HepG2 (cell line): ENCODE data around the gene IFT22. TPM values are rescaled to one million over a fixed set of nuclear protein-coding genes. Genes with fewer than 3 reads are reported as not detected.

ENCODE experiments used
- ARHGAP35 ChIP-seq: sonication (generic); formaldehyde crosslinking; IDR thresholded peaks from 2 replicates; pipeline ENCODE4 v1.9.0; 2022; ENCODE audit warnings: mild to moderate bottlenecking, inconsistent platforms, moderate library complexity, missing genetic modification reagents, borderline replicate concordance
- ATF2 ChIP-seq: sonication (generic); formaldehyde crosslinking; IDR thresholded peaks from 2 replicates; pipeline ENCODE4 v1.4.0; 2020; ENCODE audit warnings: missing genetic modification reagents
- FOXJ3 ChIP-seq: sonication (generic); formaldehyde crosslinking; IDR thresholded peaks from 2 replicates; pipeline ENCODE4 v1.4.0; 2020; ENCODE audit warnings: missing genetic modification reagents, mild to moderate bottlenecking, borderline replicate concordance
- HNRNPUL1 ChIP-seq: fragments of 200-400 bp; formaldehyde crosslinking; IDR thresholded peaks from 2 replicates; pipeline ENCODE4 v1.6.1; 2017; ENCODE audit warnings: low read depth, mild to moderate bottlenecking, low read length, moderate library complexity
- HOXA3 ChIP-seq: sonication (generic); formaldehyde crosslinking; IDR thresholded peaks from 2 replicates; pipeline ENCODE4 v1.5.0; 2020; ENCODE audit warnings: missing genetic modification reagents
- MZF1 ChIP-seq: sonication (generic); formaldehyde crosslinking; IDR thresholded peaks from 2 replicates; pipeline ENCODE4 v1.8.1; 2023; ENCODE audit warnings: mild to moderate bottlenecking, missing genetic modification reagents, borderline replicate concordance
- NCOA2 ChIP-seq: sonication (generic); formaldehyde crosslinking; IDR thresholded peaks from 2 replicates; pipeline ENCODE4 v1.8.0; 2022; ENCODE audit warnings: inconsistent platforms
- NR0B2 ChIP-seq: sonication (generic); formaldehyde crosslinking; IDR thresholded peaks from 2 replicates; pipeline ENCODE4 v1.4.0; 2020; ENCODE audit warnings: mild to moderate bottlenecking, missing genetic modification reagents
- PCBP1 ChIP-seq: fragments of 200-400 bp; formaldehyde crosslinking; IDR thresholded peaks from 2 replicates; pipeline ENCODE4 v1.6.1; 2017; ENCODE audit warnings: mild to moderate bottlenecking, low read depth, low read length, borderline replicate concordance
- SALL2 ChIP-seq: sonication (generic); formaldehyde crosslinking; IDR thresholded peaks from 2 replicates; pipeline ENCODE4 v1.8.1; 2023; ENCODE audit warnings: mild to moderate bottlenecking, missing genetic modification reagents, inconsistent platforms
- SIX1 ChIP-seq: sonication (generic); formaldehyde crosslinking; IDR thresholded peaks from 2 replicates; pipeline ENCODE4 v1.4.0; 2020; ENCODE audit warnings: missing genetic modification reagents, borderline replicate concordance
- SKI ChIP-seq: fragments of 450-650 bp; IDR thresholded peaks from one replicate; pipeline ENCODE4 v1.6.1; 2018; ENCODE audit warnings: mild to moderate bottlenecking; ENCODE audit not compliant: partially characterized antibody
- SMC3 ChIP-seq: IDR thresholded peaks from 2 replicates; pipeline ENCODE4 v1.6.1; 2011; ENCODE audit warnings: low read length, improper control_type of control experiment
- SNAPC5 ChIP-seq: sonication (generic); formaldehyde crosslinking; IDR thresholded peaks from 2 replicates; pipeline ENCODE4 v1.8.1; 2023; ENCODE audit warnings: mild to moderate bottlenecking, missing genetic modification reagents, borderline replicate concordance
- THYN1 ChIP-seq: sonication (generic); formaldehyde crosslinking; IDR thresholded peaks from 2 replicates; pipeline ENCODE4 v1.8.1; 2023; ENCODE audit warnings: low read depth, mild to moderate bottlenecking, moderate library complexity, missing genetic modification reagents, borderline replicate concordance
- XBP1 ChIP-seq: sonication (generic); formaldehyde crosslinking; IDR thresholded peaks from 2 replicates; pipeline ENCODE4 v1.5.0; 2020; ENCODE audit warnings: missing genetic modification reagents
- ZNF24 ChIP-seq: fragments of 450-650 bp; IDR thresholded peaks from 2 replicates; pipeline ENCODE4 v1.6.1; 2017; ENCODE audit warnings: antibody characterized with exemption, mild to moderate bottlenecking
- ZNF766 ChIP-seq: sonication (generic); formaldehyde crosslinking; IDR thresholded peaks from 2 replicates; pipeline ENCODE4 v1.5.0; 2020; ENCODE audit warnings: missing genetic modification reagents, borderline replicate concordance
- ZSCAN21 ChIP-seq: sonication (generic); formaldehyde crosslinking; IDR thresholded peaks from 2 replicates; pipeline ENCODE4 v1.8.0; 2022; ENCODE audit warnings: mild to moderate bottlenecking, missing genetic modification reagents, moderate library complexity, borderline replicate concordance
- ZSCAN30 ChIP-seq: sonication (generic); formaldehyde crosslinking; IDR thresholded peaks from 2 replicates; pipeline ENCODE4 v1.5.0; 2020; ENCODE audit warnings: mild to moderate bottlenecking, missing genetic modification reagents
- polyA plus RNA-seq, 8 experiments: library from polyadenylated mRNA; depleted of rRNA in 3 of 8; stranded (reverse) in 7 of 8; unstranded in 1 of 8; fragments of >200 nt; fragmentation: Illumina TruSeq in 4 of 8; extraction: Trizol in 4 of 8; gene quantifications; 2 replicates each; pipeline versions ENCODE4 v1.2.1 to v1.2.3, GENCODE V29; 2011 to 2016; ENCODE audit warnings: low read depth in 4 of 8, missing spikeins in 1 of 8, mixed read lengths in 1 of 8; ENCODE audit not compliant: insufficient read depth in 1 of 8
- total RNA-seq, 5 experiments: library from RNA; depleted of rRNA; stranded (reverse); fragments of >200 nt; fragmentation: Illumina TruSeq; extraction: Trizol; gene quantifications; 2 replicates each; pipeline ENCODE4 v1.2.3, GENCODE V29; 2016; ENCODE audit warnings: low read depth in 1 of 5
- TF ChIP-seq, protein P1 (sequence below): sonication (generic); formaldehyde crosslinking; IDR thresholded peaks from 2 replicates; pipeline ENCODE4 v1.4.0; 2020; ENCODE audit warnings: missing genetic modification reagents
- TF ChIP-seq, protein P2 (sequence below): sonication (generic); formaldehyde crosslinking; IDR thresholded peaks from 2 replicates; pipeline ENCODE4 v1.5.0; 2020; ENCODE audit warnings: mild to moderate bottlenecking, missing genetic modification reagents

IFT22 gene
- total and polyA plus RNA-seq, 2 of the 13 experiments (the other 11 are each of a cell fraction or from before 2014, with no cell fraction given), result 8.9 to 14.5 TPM

- no peak for TF ChIP-seq ZNF766
- no peak for TF ChIP-seq FOXJ3 (CRISPR knock-in tag)
- no peak for TF ChIP-seq ATF2 (CRISPR knock-in tag)
- no peak for TF ChIP-seq ZNF24
- no peak for TF ChIP-seq THYN1 (CRISPR knock-in tag)
- TF ChIP-seq, protein P1, sequence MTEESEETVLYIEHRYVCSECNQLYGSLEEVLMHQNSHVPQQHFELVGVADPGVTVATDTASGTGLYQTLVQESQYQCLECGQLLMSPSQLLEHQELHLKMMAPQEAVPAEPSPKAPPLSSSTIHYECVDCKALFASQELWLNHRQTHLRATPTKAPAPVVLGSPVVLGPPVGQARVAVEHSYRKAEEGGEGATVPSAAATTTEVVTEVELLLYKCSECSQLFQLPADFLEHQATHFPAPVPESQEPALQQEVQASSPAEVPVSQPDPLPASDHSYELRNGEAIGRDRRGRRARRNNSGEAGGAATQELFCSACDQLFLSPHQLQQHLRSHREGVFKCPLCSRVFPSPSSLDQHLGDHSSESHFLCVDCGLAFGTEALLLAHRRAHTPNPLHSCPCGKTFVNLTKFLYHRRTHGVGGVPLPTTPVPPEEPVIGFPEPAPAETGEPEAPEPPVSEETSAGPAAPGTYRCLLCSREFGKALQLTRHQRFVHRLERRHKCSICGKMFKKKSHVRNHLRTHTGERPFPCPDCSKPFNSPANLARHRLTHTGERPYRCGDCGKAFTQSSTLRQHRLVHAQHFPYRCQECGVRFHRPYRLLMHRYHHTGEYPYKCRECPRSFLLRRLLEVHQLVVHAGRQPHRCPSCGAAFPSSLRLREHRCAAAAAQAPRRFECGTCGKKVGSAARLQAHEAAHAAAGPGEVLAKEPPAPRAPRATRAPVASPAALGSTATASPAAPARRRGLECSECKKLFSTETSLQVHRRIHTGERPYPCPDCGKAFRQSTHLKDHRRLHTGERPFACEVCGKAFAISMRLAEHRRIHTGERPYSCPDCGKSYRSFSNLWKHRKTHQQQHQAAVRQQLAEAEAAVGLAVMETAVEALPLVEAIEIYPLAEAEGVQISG (CRISPR knock-in tag), result peak; percentile 80
- TF ChIP-seq HNRNPUL1, result no peak
- TF ChIP-seq SALL2 (CRISPR knock-in tag), result no peak
- peak; percentile 28; the same call in 1 of the 2 replicates for TF ChIP-seq SMC3
- TF ChIP-seq, protein P2, sequence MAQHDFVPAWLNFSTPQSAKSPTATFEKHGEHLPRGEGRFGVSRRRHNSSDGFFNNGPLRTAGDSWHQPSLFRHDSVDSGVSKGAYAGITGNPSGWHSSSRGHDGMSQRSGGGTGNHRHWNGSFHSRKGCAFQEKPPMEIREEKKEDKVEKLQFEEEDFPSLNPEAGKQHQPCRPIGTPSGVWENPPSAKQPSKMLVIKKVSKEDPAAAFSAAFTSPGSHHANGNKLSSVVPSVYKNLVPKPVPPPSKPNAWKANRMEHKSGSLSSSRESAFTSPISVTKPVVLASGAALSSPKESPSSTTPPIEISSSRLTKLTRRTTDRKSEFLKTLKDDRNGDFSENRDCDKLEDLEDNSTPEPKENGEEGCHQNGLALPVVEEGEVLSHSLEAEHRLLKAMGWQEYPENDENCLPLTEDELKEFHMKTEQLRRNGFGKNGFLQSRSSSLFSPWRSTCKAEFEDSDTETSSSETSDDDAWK, result no peak
- no peak for TF ChIP-seq NR0B2 (CRISPR knock-in tag)
- no peak; the same call in 1 of the 2 replicates for TF ChIP-seq HOXA3
- TF ChIP-seq ZSCAN21 (CRISPR knock-in tag), result peak; percentile 66; the same call in 1 of the 2 replicates
- no peak for TF ChIP-seq XBP1 (CRISPR knock-in tag)
- no peak for TF ChIP-seq SKI
- TF ChIP-seq NCOA2 (CRISPR knock-in tag), result no peak
- no peak for TF ChIP-seq SNAPC5 (CRISPR knock-in tag)
- TF ChIP-seq PCBP1, result no peak
- TF ChIP-seq MZF1 (CRISPR knock-in tag), result no peak
- peak; percentile 48; the same call in 1 of the 2 replicates for TF ChIP-seq ARHGAP35
- no peak for TF ChIP-seq SIX1
- no peak for TF ChIP-seq ZSCAN30 (CRISPR knock-in tag)
These were observed at the start of gene IFT22 (continued) for GRCh38 chr7:101321491-101322401.
